Measurements from ENCODE around the gene POLR3B.
"Not testable (repeated sequence)": the region's sequence is repeated elsewhere in the genome, so short reads cannot be mapped to it uniquely, and the experiment has no call there.

- TF ChIP-seq EZH2 (IDR thresholded peaks at IDR 0.05; ENCODE audit: insufficient read depth, poor library complexity, severe bottlenecking); EZH2phosphoT487 (IDR thresholded peaks at IDR 0.05; ENCODE audit: insufficient read depth, low read depth): not testable (repeated sequence)
These were observed 118.1 kb downstream of the POLR3B start for GRCh38 chr12:106475662-106476061.
